Hematopoietic multipotent progenitor cell (in vitro differentiated cells): ENCODE measurements around the gene BABAM2. TPM values are rescaled to one million over a fixed set of nuclear protein-coding genes. Genes with fewer than 3 reads are reported as not detected.
"Not testable (repeated sequence)": the region's sequence is repeated elsewhere in the genome, so short reads cannot be mapped to it uniquely, and the experiment has no call there.

Experiments
- DNase-seq, 3 donors: peaks; one replicate each; pipeline ENCODE4 v3.0.0-alpha.2; 2011 to 2015; ENCODE audit warnings: low read depth in 2 of 3, low spot score in 2 of 3
- total RNA-seq: library from RNA; depleted of rRNA; stranded (reverse); fragments of >200 nt; gene quantifications from one replicate; pipeline ENCODE4 v1.2.3, GENCODE V29; 2012

Gene BABAM2
- total RNA-seq, 1 donor: 26.9 TPM

DNA sequence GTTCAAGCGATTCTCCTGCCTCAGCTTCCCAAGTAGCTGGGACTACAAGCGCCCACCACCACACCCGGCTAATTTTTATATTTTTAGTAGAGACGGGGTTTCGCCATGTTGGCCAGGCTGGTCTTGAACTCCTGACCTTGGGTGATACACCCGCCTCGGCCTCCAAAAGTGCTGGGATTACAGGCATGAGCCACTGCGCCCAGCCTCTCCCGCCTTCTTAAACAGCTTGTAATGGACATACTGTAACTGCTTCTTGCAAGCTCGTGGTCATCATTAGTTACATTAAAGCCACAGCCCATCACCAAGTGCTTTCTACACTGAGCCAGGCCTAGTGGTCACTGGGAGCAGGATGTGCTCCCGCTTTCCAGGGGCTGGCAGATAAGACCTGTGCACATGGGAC, 444.7 kb downstream of the BABAM2 start:
- not testable (repeated sequence) for DNase-seq

GRCh38 chr2:28335666-28336065, 445.1 kb downstream of the BABAM2 start:
- no peak for DNase-seq

- no peak for DNase-seq
These were observed 445.9 kb downstream of the BABAM2 start for GRCh38 chr2:28336264-28336980.

- no peak for DNase-seq
These were observed 446.6 kb downstream of the BABAM2 start for GRCh38 chr2:28336982-28337627.

DNA sequence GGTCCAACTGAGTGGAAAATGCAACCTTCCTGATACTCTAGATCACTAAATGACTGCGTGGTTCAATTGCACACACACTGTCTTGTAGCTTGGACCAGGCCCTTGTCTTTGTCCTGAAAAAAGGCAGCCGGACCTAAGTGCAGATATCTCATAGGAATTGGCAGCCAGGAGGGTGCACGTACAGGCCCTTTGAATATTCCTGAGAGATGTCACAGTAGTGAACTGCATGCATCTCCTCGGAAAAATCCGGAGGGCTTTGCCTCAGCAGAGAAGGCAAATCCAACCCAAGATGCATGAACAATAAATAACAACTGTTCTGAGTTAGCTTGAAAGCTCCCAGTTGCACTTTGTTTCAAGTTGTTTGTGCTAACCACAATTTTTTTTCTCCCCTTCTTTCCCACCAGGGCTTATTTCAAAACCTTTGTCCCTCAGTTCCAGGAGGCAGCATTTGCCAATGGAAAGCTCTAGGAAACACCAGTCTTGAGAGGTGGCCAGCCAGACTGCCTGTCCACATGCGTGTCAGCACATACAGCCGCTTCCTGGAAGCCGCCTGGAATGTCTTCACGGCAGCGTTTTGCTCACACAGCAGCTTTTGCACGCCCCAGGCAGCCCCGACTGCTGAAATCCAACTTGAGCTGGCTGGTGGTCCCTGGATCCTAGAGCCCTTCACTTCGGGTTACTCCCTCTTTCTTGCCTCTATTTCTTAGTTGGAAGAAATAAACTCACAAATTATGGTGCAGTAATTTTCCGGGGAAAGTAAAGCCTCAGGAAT, 447.7 kb downstream of the BABAM2 start:
- no peak for DNase-seq

GRCh38 chr2:28338831-28339321, 448.3 kb downstream of the BABAM2 start:
- no peak for DNase-seq

DNA sequence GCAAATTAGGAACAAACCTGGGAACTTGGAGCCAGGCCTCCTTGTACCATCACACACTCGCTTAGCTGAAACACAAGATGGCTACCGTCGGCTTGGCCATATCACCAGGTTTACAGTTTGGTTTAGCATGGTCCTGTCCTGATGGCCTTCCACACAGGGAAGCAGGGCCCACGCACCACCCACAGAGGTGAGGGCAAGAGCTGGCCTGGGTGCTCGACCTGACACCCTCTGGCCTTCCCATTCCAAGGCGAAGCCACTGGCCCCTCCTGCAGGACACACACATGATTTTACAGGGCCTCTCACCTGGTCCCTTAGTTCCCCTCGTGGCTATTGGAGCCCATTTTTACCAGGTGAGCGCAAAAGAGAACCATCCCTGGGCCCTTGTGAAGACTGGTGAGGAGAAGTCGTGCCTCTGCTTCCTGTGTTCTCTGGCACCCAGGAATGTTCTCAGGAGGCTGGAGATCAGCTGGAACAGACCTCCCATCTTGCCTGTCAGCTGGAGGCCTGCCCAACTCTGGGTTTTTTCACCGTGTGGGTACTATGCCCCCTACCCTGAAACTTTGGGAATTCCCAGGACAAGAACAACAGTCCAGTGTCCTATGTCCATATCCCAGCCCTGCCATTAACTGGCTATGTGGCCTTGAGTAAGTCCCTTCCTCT, 449.1 kb downstream of the BABAM2 start:
- no peak for DNase-seq

GRCh38 chr2:28340312-28341202, 450.0 kb downstream of the BABAM2 start:
- no peak for DNase-seq

DNA sequence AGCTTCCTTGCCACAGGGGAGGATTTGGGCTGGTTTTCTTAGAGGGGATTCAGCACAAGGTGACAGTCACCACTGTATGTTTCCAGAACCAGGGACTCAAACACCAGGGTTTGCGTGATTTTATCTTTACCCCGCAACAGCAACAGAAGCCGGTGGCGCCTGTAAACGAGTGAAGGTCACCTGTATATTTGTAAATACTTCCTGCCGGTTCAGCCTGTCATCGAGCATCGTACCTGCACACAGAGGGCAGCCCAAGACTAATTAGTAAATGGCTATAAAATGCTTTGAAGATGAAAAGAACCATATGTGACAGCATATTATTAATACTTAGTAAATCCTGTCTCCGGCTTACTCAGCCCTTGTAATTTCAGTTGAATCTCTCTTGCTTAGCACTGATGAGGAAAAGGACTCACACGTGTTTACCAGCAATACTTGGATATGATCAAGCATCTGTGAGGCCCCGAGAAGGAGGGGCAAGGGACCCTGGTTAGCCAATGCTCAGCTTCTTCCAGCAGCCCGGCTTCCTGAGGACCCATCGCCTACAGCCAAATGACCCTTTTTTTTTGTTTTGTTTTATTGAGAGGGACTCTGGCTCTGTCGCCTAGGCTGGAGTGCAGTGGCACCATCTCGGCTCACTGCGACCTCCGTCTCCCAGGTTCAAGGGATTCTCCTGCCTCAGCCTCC, 450.8 kb downstream of the BABAM2 start:
- DNase-seq: no peak

- DNase-seq: no peak
These were observed 451.8 kb downstream of the BABAM2 start for GRCh38 chr2:28342081-28342967.

- no peak for DNase-seq
These were observed 452.8 kb downstream of the BABAM2 start for GRCh38 chr2:28343184-28343942.

DNA sequence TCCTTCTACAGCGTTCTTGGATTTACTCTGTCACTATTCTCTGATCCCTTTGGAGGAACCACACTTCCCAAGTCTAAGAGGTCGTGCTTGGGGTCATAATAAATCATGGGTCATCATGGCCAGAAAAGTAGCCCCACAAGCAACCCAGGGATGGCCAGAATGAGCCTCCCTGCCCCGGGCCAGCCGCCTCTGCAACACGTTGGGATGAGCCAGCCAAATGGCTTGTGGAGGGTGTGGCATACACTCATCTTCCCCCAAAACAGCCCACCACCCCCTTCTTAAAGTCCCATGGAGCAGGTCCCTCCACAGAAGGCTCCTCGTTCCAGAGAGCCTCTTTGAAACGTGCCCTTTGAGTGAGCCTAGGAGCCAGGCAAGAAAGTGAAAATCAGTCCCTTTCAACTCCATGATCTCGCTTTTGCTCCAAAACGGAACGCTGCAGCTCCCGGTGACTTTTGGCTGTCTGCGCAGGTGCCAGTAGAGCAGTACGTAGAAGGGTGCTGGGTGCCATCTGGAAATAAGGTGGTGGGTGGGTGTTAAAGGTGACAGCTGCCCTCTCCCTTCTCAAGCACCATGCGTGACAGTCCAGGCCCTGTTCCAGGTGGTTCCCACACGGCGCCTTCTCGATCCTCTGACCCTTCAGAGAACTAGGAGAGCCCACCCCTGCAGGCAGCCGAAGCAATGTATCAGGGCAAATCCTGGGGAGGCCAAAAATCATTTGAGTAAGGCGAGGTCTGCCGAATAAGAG, 453.6 kb downstream of the BABAM2 start:
- DNase-seq: no peak

- no peak for DNase-seq
These were observed 454.3 kb downstream of the BABAM2 start for GRCh38 chr2:28344756-28345373.

DNA sequence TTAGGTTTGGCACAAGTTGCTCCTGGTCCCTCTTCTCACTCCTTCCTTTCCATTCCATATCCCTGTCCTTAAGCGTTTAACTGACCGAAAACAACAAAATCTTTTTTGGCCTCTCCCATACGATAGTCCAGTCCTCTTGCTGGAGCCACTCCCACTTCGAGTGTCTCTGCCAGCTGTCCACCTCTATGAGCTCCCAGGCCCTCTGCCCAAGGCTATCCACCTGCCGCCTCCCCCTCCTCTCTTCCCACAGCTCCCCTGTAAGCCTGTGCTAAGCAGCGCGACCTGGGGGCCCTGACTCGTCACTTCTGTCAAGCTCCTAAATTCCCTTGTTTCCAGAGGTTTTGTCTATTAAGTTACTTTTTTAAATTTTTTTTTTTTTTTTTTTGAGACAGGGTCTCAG, 455.1 kb downstream of the BABAM2 start:
- no peak for DNase-seq

GRCh38 chr2:28346587-28346986, 456.1 kb downstream of the BABAM2 start:
- DNase-seq: no peak

DNA sequence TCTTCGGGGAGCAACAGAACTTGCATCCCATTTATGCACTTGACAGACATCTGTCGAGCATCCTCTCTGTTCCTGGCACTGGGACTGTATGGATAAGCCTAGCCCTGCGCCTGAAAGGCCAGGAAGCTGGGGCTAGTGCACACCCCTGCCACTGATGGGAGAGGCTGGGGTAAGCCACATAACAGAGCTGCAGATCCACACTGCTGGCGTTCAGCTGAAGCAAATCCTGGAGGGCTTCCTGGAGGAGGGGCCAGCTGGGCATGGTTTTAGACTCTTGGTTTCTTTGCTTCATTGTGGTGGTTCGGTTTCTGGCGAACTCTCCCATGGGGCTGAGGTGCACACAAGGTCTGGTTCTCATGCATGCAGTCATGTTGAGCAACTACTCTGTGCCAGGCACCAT, 456.7 kb downstream of the BABAM2 start:
- DNase-seq: no peak

GRCh38 chr2:28347596-28347995, 457.1 kb downstream of the BABAM2 start:
- DNase-seq: no peak
